Smooth muscle cell (in vitro differentiated cells): ENCODE data around the gene ARSI. TPM values are rescaled to one million over a fixed set of nuclear protein-coding genes. Genes with fewer than 3 reads are reported as not detected.

Source experiments
- DNase-seq: peaks from one replicate; lab custom pipeline; 2025; ENCODE audit not compliant: unreplicated experiment; lab: John Stamatoyannopoulos, UW
- H2AFZ ChIP-seq: fragments of 200-600 bp; sonication (generic); 2 replicates; pipeline ENCODE4 v1.6.0; 2016; ENCODE audit warnings: antibody characterized with exemption, low read depth, mild to moderate bottlenecking
- H3F3A ChIP-seq: fragments of 200-600 bp; sonication (generic); 2 replicates; pipeline ENCODE4 v1.6.0; 2017; ENCODE audit warnings: antibody characterized with exemption, low read depth
- H3K27ac ChIP-seq: fragments of 200-600 bp; sonication (generic); 2 replicates; pipeline ENCODE4 v1.5.1; 2016; ENCODE audit warnings: low read depth, mild to moderate bottlenecking
- H3K27me3 ChIP-seq: fragments of 200-600 bp; sonication (generic); 2 replicates; pipeline ENCODE4 v1.6.1; 2016; ENCODE audit warnings: low read depth, mild to moderate bottlenecking
- H3K36me3 ChIP-seq: fragments of 200-600 bp; sonication (generic); 2 replicates; pipeline ENCODE4 v1.5.1; 2016; ENCODE audit warnings: low read depth
- H3K4me1 ChIP-seq: fragments of 200-600 bp; sonication (generic); 2 replicates; pipeline ENCODE4 v1.5.1; 2016; ENCODE audit warnings: low read depth
- H3K4me2 ChIP-seq: fragments of 200-600 bp; sonication (generic); 2 replicates; pipeline ENCODE4 v1.6.0; 2016; ENCODE audit warnings: mild to moderate bottlenecking
- H3K4me3 ChIP-seq: fragments of 200-600 bp; sonication (generic); 2 replicates; pipeline ENCODE4 v1.5.1; 2016; ENCODE audit warnings: mild to moderate bottlenecking
- H3K79me2 ChIP-seq: fragments of 200-600 bp; sonication (generic); 2 replicates; pipeline ENCODE4 v1.6.0; 2016; ENCODE audit warnings: low read depth, mild to moderate bottlenecking
- H3K9ac ChIP-seq: fragments of 200-600 bp; sonication (generic); 2 replicates; pipeline ENCODE4 v1.6.0; 2016; ENCODE audit warnings: low read depth
- H3K9me3 ChIP-seq: fragments of 200-600 bp; sonication (generic); replicated peaks from 2 replicates; pipeline ENCODE4 v1.5.1; 2016; ENCODE audit warnings: low read depth
- H4K20me1 ChIP-seq: fragments of 200-600 bp; sonication (generic); 2 replicates; pipeline ENCODE4 v1.6.0; 2016; ENCODE audit warnings: low read depth
- WGBS: methylation state at CpG from one replicate; pipeline ENCODE4 v1.1.7; 2016; ENCODE audit warnings: low lambda C conversion rate; 5-methylcytosine and 5-hydroxymethylcytosine counted together
- polyA plus RNA-seq: library from polyadenylated mRNA; unstranded; fragments of >200 nt; fragmentation: Nextera tagmentation; extraction: Ambion mirVana; gene quantifications from 2 replicates; pipeline ENCODE4 v1.2.1, GENCODE V29; 2016
- total RNA-seq: library from RNA; depleted of rRNA; stranded (reverse); fragments of >200 nt; gene quantifications from 2 replicates; pipeline ENCODE4 v1.2.3, GENCODE V29; 2014
- TF ChIP-seq, protein P1 (sequence below): fragments of 200-600 bp; sonication (generic); IDR thresholded peaks from 2 replicates; pipeline ENCODE4 v1.5.1; 2017; ENCODE audit warnings: borderline replicate concordance, mild to moderate bottlenecking, antibody characterized with exemption; ENCODE audit not compliant: insufficient read depth, poor library complexity, severe bottlenecking

Gene ARSI
- total and polyA plus RNA-seq, 2 experiments from 2014 or later, result 68.9 to 87.6 TPM

DNA sequence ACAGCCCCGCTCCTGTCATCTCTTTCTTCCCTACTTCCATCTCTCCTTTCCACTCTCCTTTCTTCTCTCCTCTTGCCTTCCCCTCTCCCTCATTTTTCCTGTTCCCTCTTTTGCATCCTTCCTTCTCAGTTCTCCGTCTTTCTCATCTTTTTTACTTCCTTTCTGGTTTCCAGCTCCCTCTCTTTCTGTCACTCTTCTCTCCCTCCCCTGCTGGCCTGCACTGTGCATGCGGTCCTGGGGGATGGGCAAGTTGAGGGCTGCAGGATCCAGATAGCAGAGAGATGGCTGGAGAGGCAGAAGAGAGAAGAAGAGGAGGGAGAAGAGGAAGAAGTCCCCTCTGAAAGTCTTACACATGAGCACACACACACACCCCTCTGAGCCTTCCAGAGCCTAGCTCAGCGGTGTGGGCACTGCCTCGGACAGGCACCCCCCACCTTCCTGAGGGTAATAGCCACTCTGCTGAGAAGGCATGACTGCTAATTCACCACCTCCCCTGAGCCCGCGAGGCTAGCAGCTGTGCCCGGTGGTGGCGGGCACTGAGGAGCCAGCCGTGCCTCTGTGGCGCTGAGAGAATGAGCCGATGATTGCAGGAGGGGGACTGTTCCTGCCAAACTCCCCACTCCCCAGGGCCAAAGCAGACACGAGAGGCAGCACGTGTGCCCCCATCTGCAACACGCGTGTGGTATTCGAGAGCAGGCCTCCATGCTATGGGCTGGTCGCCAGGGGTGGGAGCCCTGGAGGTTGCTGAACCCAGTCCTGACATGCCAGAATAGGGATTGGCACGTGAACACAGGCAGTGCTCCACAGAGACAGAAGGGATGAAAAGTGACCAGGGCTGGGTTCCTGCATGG is 9.4 kb downstream of the ARSI start:
- no peak for DNase-seq
- Histone ChIP-seq H3K9me3 (no peaks in the 10 kb centered on the region), H3K4me2 (peak overlapping the region; percentile 35), H3K27ac (peak overlapping the region; percentile 57), H3F3A (peaks cover 3% of the 10 kb centered on the region), H4K20me1 (peaks cover 22% of the 10 kb centered on the region), H2AFZ (no peak overlapping the region), H3K4me3 (no peak overlapping the region), H3K27me3 (no peaks in the 10 kb centered on the region), H3K36me3 (no peaks in the 10 kb centered on the region), H3K79me2 (peaks cover 24% of the 10 kb centered on the region), H3K4me1 (peaks cover 20% of the 10 kb centered on the region), H3K9ac (no peak overlapping the region)
- WGBS, result 76% methylated on average over 19 of the region's 19 CpGs
- TF ChIP-seq, protein P1, sequence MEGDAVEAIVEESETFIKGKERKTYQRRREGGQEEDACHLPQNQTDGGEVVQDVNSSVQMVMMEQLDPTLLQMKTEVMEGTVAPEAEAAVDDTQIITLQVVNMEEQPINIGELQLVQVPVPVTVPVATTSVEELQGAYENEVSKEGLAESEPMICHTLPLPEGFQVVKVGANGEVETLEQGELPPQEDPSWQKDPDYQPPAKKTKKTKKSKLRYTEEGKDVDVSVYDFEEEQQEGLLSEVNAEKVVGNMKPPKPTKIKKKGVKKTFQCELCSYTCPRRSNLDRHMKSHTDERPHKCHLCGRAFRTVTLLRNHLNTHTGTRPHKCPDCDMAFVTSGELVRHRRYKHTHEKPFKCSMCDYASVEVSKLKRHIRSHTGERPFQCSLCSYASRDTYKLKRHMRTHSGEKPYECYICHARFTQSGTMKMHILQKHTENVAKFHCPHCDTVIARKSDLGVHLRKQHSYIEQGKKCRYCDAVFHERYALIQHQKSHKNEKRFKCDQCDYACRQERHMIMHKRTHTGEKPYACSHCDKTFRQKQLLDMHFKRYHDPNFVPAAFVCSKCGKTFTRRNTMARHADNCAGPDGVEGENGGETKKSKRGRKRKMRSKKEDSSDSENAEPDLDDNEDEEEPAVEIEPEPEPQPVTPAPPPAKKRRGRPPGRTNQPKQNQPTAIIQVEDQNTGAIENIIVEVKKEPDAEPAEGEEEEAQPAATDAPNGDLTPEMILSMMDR, result no peak

DNA sequence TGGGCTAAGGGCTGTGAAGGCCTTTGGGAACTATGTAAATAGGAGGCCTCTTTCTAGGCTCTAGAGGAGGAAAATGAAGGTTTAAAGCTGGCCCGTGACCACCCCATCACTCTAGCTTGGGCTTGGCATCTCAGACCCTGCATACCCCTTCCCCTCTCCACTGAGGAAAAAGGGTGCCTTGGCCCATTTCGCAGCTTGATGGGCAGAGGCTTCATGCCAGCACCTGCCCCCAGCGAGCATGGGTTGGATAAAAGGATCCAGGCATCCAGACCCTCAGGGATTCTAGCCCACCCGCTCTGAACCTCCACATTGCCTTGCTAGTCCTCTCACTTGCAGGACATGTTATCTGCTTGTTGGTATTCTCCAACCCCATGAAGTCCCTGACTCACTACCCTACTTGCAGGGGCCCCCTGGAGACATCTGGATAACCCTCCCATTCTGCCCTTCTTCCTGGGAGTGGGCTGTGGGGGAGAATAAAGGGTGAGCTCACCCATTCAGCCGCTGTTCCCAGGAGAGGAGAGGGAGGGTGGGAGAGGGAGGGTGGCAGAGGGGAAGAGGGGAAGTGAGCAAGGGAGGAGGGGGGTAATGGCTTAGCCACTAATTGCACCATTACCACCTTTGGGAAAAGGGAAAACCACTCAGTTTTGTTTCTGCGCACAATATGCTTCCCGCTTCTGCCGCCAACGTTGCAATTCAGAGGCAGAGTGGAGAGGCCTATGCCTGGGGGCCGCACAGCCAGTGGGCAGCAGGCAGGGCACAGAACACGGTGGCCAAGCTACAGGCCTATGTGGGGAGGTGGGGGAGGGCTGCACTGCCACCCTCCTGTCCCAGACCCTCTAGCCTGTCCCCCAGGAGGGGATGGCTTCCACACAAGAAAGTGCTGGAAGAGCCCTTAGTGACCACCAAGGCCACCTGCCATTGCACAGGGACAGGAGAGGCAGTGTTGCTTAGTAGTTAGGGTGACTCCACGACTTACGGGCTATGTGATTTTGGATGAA is 11.0 kb downstream of the ARSI start:
- peak overlapping the region; percentile 67 for H3K4me2 ChIP-seq
- DNase-seq, result no peak
- H3K9me3 ChIP-seq, result no peaks in the 10 kb centered on the region
- H3K9ac ChIP-seq, result no peak overlapping the region
- H3K27ac ChIP-seq, result peak overlapping the region; percentile 57
- H3K27me3 ChIP-seq, result no peaks in the 10 kb centered on the region
- H3K4me1 ChIP-seq, result peaks cover 20% of the 10 kb centered on the region
- peaks cover 18% of the 10 kb centered on the region for H4K20me1 ChIP-seq
- peaks cover 10% of the 10 kb centered on the region for H3K79me2 ChIP-seq
- 78% methylated on average over 12 of the region's 13 CpGs for WGBS
- TF ChIP-seq, protein P1, result no peak
- H3K4me3 ChIP-seq, result no peak overlapping the region
- H2AFZ ChIP-seq, result no peak overlapping the region
- H3K36me3 ChIP-seq, result no peaks in the 10 kb centered on the region
- H3F3A ChIP-seq, result peaks cover 3% of the 10 kb centered on the region

DNA sequence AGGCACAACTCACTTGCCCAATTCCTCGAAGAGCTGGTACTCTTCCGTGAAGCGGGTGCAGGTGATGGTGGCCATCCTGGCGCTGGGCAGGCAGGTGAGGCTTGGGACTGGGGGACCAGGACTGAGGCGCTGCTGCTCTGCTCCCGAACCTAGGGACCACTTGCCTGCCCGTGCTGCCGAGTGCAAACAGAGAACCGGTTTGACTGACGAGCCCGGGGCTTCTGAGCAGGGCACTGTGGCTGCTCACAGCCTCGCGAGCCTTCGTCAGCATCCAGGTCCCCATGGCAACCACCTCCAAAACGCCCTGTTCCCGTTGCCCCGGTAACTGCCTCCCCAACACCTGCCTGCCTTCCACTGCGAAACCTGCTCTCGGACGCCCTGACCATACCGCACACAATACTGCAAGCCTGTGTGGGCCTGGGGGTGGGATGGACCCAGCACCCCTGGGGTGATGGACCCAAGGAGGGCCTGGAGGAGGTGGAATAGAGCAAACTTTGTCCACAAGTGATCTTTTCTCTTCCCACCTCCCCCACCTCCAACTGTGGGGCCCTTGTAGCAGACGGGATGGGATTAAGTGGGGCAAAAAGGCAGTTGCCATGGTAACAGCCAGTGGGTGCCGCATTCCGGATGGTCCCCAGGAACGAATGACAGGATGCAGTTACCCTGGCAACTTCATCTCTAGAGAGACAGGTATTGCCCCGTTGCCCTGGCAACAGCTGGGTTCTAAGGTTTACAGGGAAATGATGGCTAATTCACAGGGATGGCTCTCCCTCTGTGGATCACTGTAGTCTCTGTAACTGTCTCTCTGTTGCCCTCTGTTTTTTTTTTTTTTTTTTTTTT is 12.9 kb downstream of the ARSI start, which contains the start of gene CAMK2A:
CAMK2A (minus strand) TSS at position 223 of the 840 bp plus-strand sequence; CDS start at position 75, 148 bp downstream.
- Histone ChIP-seq H3K9me3 (no peaks in the 10 kb centered on the region), H3K4me2 (no peak within 1 kb of the TSS), H3K36me3 (no peaks in the 10 kb centered on the region), H3K4me3 (no peak within 1 kb of the TSS), H3K9ac (no peak within 1 kb of the TSS), H3K4me1 (peaks cover 20% of the 10 kb centered on the region), H2AFZ (no peak within 1 kb of the TSS), H3F3A (peaks cover 3% of the 10 kb centered on the region), H3K79me2 (peaks cover 7% of the 10 kb centered on the region), H3K27me3 (no peaks in the 10 kb centered on the region), H4K20me1 (peaks cover 7% of the 10 kb centered on the region), H3K27ac (no peak within 1 kb of the TSS)
- DNase-seq, result no peak
- WGBS, result 81% methylated on average over 25 of the region's 26 CpGs
- TF ChIP-seq, protein P1, result no peak
